Neural progenitor cell (in vitro differentiated cells): ENCODE data around the gene QSOX2. TPM values are rescaled to one million over a fixed set of nuclear protein-coding genes. Genes with fewer than 3 reads are reported as not detected.

ENCODE experiments used
- DNase-seq: peaks from one replicate; pipeline ENCODE4 v3.0.0-alpha.2; 2016; ENCODE audit warnings: low spot score
- H2AFZ ChIP-seq: fragments of 200-600 bp; sonication (generic); replicated peaks from 2 replicates; pipeline ENCODE4 v1.6.1; 2016; ENCODE audit warnings: antibody characterized with exemption
- H3F3A ChIP-seq: fragments of 200-600 bp; sonication (generic); 2 replicates; pipeline ENCODE4 v1.6.1; 2016; ENCODE audit warnings: antibody characterized with exemption, low read depth
- H3K27ac ChIP-seq: fragments of 200-600 bp; sonication (generic); 2 replicates; pipeline ENCODE4 v1.5.1; 2016; ENCODE audit warnings: mild to moderate bottlenecking
- H3K27me3 ChIP-seq: fragments of 200-600 bp; sonication (generic); 2 replicates; pipeline ENCODE4 v1.6.1; 2016; ENCODE audit warnings: mild to moderate bottlenecking, moderate library complexity
- H3K36me3 ChIP-seq: fragments of 200-600 bp; sonication (generic); 2 replicates; pipeline ENCODE4 v1.5.1; 2016
- H3K4me1 ChIP-seq: fragments of 200-600 bp; sonication (generic); 2 replicates; pipeline ENCODE4 v1.6.1; 2016; ENCODE audit warnings: mixed run types
- H3K4me2 ChIP-seq: fragments of 200-600 bp; sonication (generic); 2 replicates; pipeline ENCODE4 v1.6.1; 2016
- H3K4me3 ChIP-seq: fragments of 200-600 bp; sonication (generic); 2 replicates; pipeline ENCODE4 v1.5.1; 2016
- H3K79me2 ChIP-seq: fragments of 200-600 bp; sonication (generic); 2 replicates; pipeline ENCODE4 v1.6.1; 2016; ENCODE audit warnings: low read depth
- H3K9ac ChIP-seq: fragments of 200-600 bp; sonication (generic); 2 replicates; pipeline ENCODE4 v1.6.1; 2016
- H3K9me3 ChIP-seq: fragments of 200-600 bp; sonication (generic); 2 replicates; pipeline ENCODE4 v1.5.1; 2016; ENCODE audit warnings: low read depth
- H4K20me1 ChIP-seq: fragments of 200-600 bp; sonication (generic); 2 replicates; pipeline ENCODE4 v1.6.1; 2016; ENCODE audit warnings: low read depth
- H3K27ac Mint-ChIP-seq: 3 replicates; pipeline ENCODE4 v1.8.0; 2021; ENCODE audit warnings: mixed read lengths
- H3K27me3 Mint-ChIP-seq: 2 replicates; pipeline ENCODE4 v1.8.0; 2022; ENCODE audit warnings: low read depth, mild to moderate bottlenecking, inconsistent platforms, moderate library complexity, mixed read lengths; ENCODE audit not compliant: insufficient read depth
- H3K36me3 Mint-ChIP-seq: 3 replicates; pipeline ENCODE4 v1.8.0; 2021; ENCODE audit warnings: mixed read lengths
- H3K4me1 Mint-ChIP-seq: 3 replicates; pipeline ENCODE4 v1.8.0; 2021; ENCODE audit warnings: mixed read lengths
- H3K4me3 Mint-ChIP-seq: 3 replicates; pipeline ENCODE4 v1.8.0; 2021; ENCODE audit warnings: mild to moderate bottlenecking, moderate library complexity, mixed read lengths
- H3K9me3 Mint-ChIP-seq: 3 replicates; pipeline ENCODE4 v1.8.0; 2020; ENCODE audit warnings: mixed read lengths
- CTCF ChIP-seq: fragments of 200-600 bp; sonication (generic); IDR thresholded peaks from 2 replicates; pipeline ENCODE4 v1.5.1; 2017; ENCODE audit warnings: antibody characterized with exemption, mild to moderate bottlenecking
- EZH2 ChIP-seq: fragments of 200-600 bp; sonication (generic); IDR thresholded peaks from 2 replicates; pipeline ENCODE4 v1.6.1; 2017; ENCODE audit warnings: antibody characterized with exemption, mild to moderate bottlenecking, moderate library complexity
- EZH2phosphoT487 ChIP-seq: fragments of 200-600 bp; sonication (generic); IDR thresholded peaks from 2 replicates; pipeline ENCODE4 v1.6.1; 2017; ENCODE audit warnings: antibody characterized with exemption
- total RNA-seq: library from RNA; depleted of rRNA; stranded (reverse); fragments of >200 nt; gene quantifications from 2 replicates; pipeline ENCODE4 v1.2.3, GENCODE V29; 2015; ENCODE audit warnings: low replicate concordance

Gene QSOX2
- total RNA-seq, 1 donor from 2014 or later = 17.1 TPM

- Histone ChIP-seq H3K9ac (no peak overlapping the region), H3K27ac (no peak overlapping the region), H3K36me3 (peaks cover 3% of the 10 kb centered on the region), H3K4me3 (no peak overlapping the region), H3K4me2 (no peak overlapping the region), H3F3A (no peaks in the 10 kb centered on the region), H4K20me1 (peaks cover 31% of the 10 kb centered on the region), H2AFZ (no peak overlapping the region), H3K27me3 (no peaks in the 10 kb centered on the region), H3K9me3 (no peaks in the 10 kb centered on the region), H3K4me1 (no peaks in the 10 kb centered on the region), H3K79me2 (no peaks in the 10 kb centered on the region)
- Mint-ChIP-seq H3K27ac (no peak overlapping the region), H3K4me1 (peaks cover 2% of the 10 kb centered on the region), H3K9me3 (no peaks in the 10 kb centered on the region), H3K36me3 (peaks cover 15% of the 10 kb centered on the region), H3K27me3 (no peaks in the 10 kb centered on the region), H3K4me3 (no peak overlapping the region)
- TF ChIP-seq EZH2 = no peak
- no peak for TF ChIP-seq CTCF
- no peak for TF ChIP-seq EZH2phosphoT487
- DNase-seq = no peak
Observed at GRCh38 chr9:136218271-136218670, 27.3 kb downstream of the QSOX2 start.

GRCh38 chr9:136216541-136217244 is 28.9 kb downstream of the QSOX2 start:
- H3K9me3 ChIP-seq = no peaks in the 10 kb centered on the region
- H3K27me3 ChIP-seq = no peaks in the 10 kb centered on the region
- H3K4me1 ChIP-seq = no peaks in the 10 kb centered on the region
- H3K4me3 ChIP-seq = no peak overlapping the region
- peaks cover 26% of the 10 kb centered on the region for H4K20me1 ChIP-seq
- peaks cover 13% of the 10 kb centered on the region for H3K36me3 Mint-ChIP-seq
- H3K27ac ChIP-seq = no peak overlapping the region
- TF ChIP-seq CTCF (no peak), EZH2phosphoT487 (no peak), EZH2 (no peak)
- no peak overlapping the region for H2AFZ ChIP-seq
- H3K9me3 Mint-ChIP-seq = no peaks in the 10 kb centered on the region
- H3F3A ChIP-seq = no peaks in the 10 kb centered on the region
- H3K4me2 ChIP-seq = no peak overlapping the region
- H3K4me3 Mint-ChIP-seq = no peak overlapping the region
- H3K9ac ChIP-seq = no peak overlapping the region
- no peaks in the 10 kb centered on the region for H3K4me1 Mint-ChIP-seq
- DNase-seq = no peak
- H3K27me3 Mint-ChIP-seq = no peaks in the 10 kb centered on the region
- no peak overlapping the region for H3K27ac Mint-ChIP-seq
- H3K79me2 ChIP-seq = no peaks in the 10 kb centered on the region
- H3K36me3 ChIP-seq = peaks cover 3% of the 10 kb centered on the region

- no peak for DNase-seq
- H3K9me3 ChIP-seq = no peaks in the 10 kb centered on the region
- H3F3A ChIP-seq = no peaks in the 10 kb centered on the region
- no peaks in the 10 kb centered on the region for H3K79me2 ChIP-seq
- H3K4me3 Mint-ChIP-seq = no peak overlapping the region
- TF ChIP-seq EZH2 = no peak
- TF ChIP-seq EZH2phosphoT487 = no peak
- H3K4me1 ChIP-seq = no peaks in the 10 kb centered on the region
- H3K9me3 Mint-ChIP-seq = no peaks in the 10 kb centered on the region
- no peaks in the 10 kb centered on the region for H3K27me3 ChIP-seq
- H3K4me2 ChIP-seq = no peak overlapping the region
- H2AFZ ChIP-seq = no peak overlapping the region
- H3K4me1 Mint-ChIP-seq = no peaks in the 10 kb centered on the region
- no peaks in the 10 kb centered on the region for H3K27me3 Mint-ChIP-seq
- H4K20me1 ChIP-seq = peaks cover 28% of the 10 kb centered on the region
- H3K36me3 Mint-ChIP-seq = peaks cover 13% of the 10 kb centered on the region
- no peak overlapping the region for H3K27ac ChIP-seq
- no peak overlapping the region for H3K27ac Mint-ChIP-seq
- no peak overlapping the region for H3K9ac ChIP-seq
- H3K36me3 ChIP-seq = peaks cover 3% of the 10 kb centered on the region
- no peak overlapping the region for H3K4me3 ChIP-seq
Observed at GRCh38 chr9:136213733-136214132, 31.9 kb downstream of the QSOX2 start.

- Mint-ChIP-seq H3K27ac (no peak overlapping the region), H3K9me3 (no peaks in the 10 kb centered on the region), H3K36me3 (peaks cover 15% of the 10 kb centered on the region), H3K27me3 (no peaks in the 10 kb centered on the region), H3K4me1 (no peaks in the 10 kb centered on the region), H3K4me3 (no peak overlapping the region)
- no peak for TF ChIP-seq EZH2phosphoT487
- TF ChIP-seq EZH2 = no peak
- no peak for TF ChIP-seq CTCF
- Histone ChIP-seq H3K27me3 (no peaks in the 10 kb centered on the region), H2AFZ (no peak overlapping the region), H3K36me3 (peaks cover 3% of the 10 kb centered on the region), H3K4me1 (no peaks in the 10 kb centered on the region), H3K79me2 (no peaks in the 10 kb centered on the region), H3F3A (no peaks in the 10 kb centered on the region), H4K20me1 (peaks cover 35% of the 10 kb centered on the region), H3K4me2 (no peak overlapping the region), H3K9ac (no peak overlapping the region), H3K9me3 (no peaks in the 10 kb centered on the region), H3K4me3 (no peak overlapping the region), H3K27ac (no peak overlapping the region)
- DNase-seq = no peak
Observed at GRCh38 chr9:136212345-136212950, 33.2 kb downstream of the QSOX2 start.
